HepG2 (cell line): ENCODE measurements around the gene METTL1. TPM values are rescaled to one million over a fixed set of nuclear protein-coding genes. Genes with fewer than 3 reads are reported as not detected.

Experiments used
- CHCHD3 ChIP-seq: sonication (generic); formaldehyde crosslinking; IDR thresholded peaks from 2 replicates; pipeline ENCODE4 v1.8.0; 2022; ENCODE audit warnings: mild to moderate bottlenecking, missing genetic modification reagents, moderate library complexity
- ERF ChIP-seq: IDR thresholded peaks from 2 replicates; pipeline ENCODE4 v1.6.1; 2018; ENCODE audit warnings: missing biosample characterization, missing genetic modification reagents
- HDAC1 ChIP-seq: sonication (generic); formaldehyde crosslinking; IDR thresholded peaks from 2 replicates; pipeline ENCODE4 v1.5.1; 2020; ENCODE audit warnings: mild to moderate bottlenecking, missing genetic modification reagents
- IKZF4 ChIP-seq: sonication (generic); formaldehyde crosslinking; IDR thresholded peaks from 2 replicates; pipeline ENCODE4 v1.5.1; 2020; ENCODE audit warnings: borderline replicate concordance, mild to moderate bottlenecking, low read depth, missing genetic modification reagents; ENCODE audit errors: not compliant biosample characterization
- MIER2 ChIP-seq: IDR thresholded peaks from 2 replicates; pipeline ENCODE4 v1.6.1; 2016; ENCODE audit warnings: missing biosample characterization, missing genetic modification reagents
- MIXL1 ChIP-seq: IDR thresholded peaks from 2 replicates; pipeline ENCODE4 v1.6.1; 2016
- NR1H2 ChIP-seq: sonication (generic); formaldehyde crosslinking; IDR thresholded peaks from 2 replicates; pipeline ENCODE4 v1.8.1; 2022; ENCODE audit warnings: low read depth, missing genetic modification reagents, borderline replicate concordance
- YEATS2 ChIP-seq: sonication (generic); formaldehyde crosslinking; IDR thresholded peaks from 2 replicates; pipeline ENCODE4 v1.4.0; 2020; ENCODE audit warnings: missing genetic modification reagents, borderline replicate concordance
- ZBTB3 ChIP-seq: sonication (generic); formaldehyde crosslinking; IDR thresholded peaks from 2 replicates; pipeline ENCODE4 v1.4.0; 2020; ENCODE audit warnings: low read depth, mild to moderate bottlenecking, moderate library complexity, missing genetic modification reagents, borderline replicate concordance
- ZNF431 ChIP-seq: sonication (generic); formaldehyde crosslinking; IDR thresholded peaks from 2 replicates; pipeline ENCODE4 v1.9.0; 2022; ENCODE audit warnings: missing genetic modification reagents, low read depth, mild to moderate bottlenecking, borderline replicate concordance
- ZNF772 ChIP-seq: sonication (generic); formaldehyde crosslinking; IDR thresholded peaks from 2 replicates; pipeline ENCODE4 v1.5.0; 2020; ENCODE audit warnings: mild to moderate bottlenecking, missing genetic modification reagents
- polyA plus RNA-seq, 8 experiments: library from polyadenylated mRNA; depleted of rRNA in 3 of 8; stranded (reverse) in 7 of 8; unstranded in 1 of 8; fragments of >200 nt; fragmentation: Illumina TruSeq in 4 of 8; extraction: Trizol in 4 of 8; gene quantifications; 2 replicates each; pipeline versions ENCODE4 v1.2.1 to v1.2.3, GENCODE V29; 2011 to 2016; ENCODE audit warnings: low read depth in 4 of 8, missing spikeins in 1 of 8, mixed read lengths in 1 of 8; ENCODE audit not compliant: insufficient read depth in 1 of 8
- total RNA-seq, 5 experiments: library from RNA; depleted of rRNA; stranded (reverse); fragments of >200 nt; fragmentation: Illumina TruSeq; extraction: Trizol; gene quantifications; 2 replicates each; pipeline ENCODE4 v1.2.3, GENCODE V29; 2016; ENCODE audit warnings: low read depth in 1 of 5
- TF ChIP-seq, protein P1 (sequence below): sonication (generic); formaldehyde crosslinking; IDR thresholded peaks from 2 replicates; pipeline ENCODE4 v1.5.0; 2020; ENCODE audit warnings: missing genetic modification reagents
- TF ChIP-seq, protein P2 (sequence below): sonication (generic); formaldehyde crosslinking; IDR thresholded peaks from 2 replicates; pipeline ENCODE4 v1.4.0; 2020; ENCODE audit warnings: low read depth, mild to moderate bottlenecking, missing genetic modification reagents
- TF ChIP-seq, protein P3 (sequence below): IDR thresholded peaks from 2 replicates; pipeline ENCODE4 v1.6.1; 2016; ENCODE audit warnings: low read depth, control low read depth
- TF ChIP-seq, protein P4 (sequence below): sonication (generic); formaldehyde crosslinking; IDR thresholded peaks from 2 replicates; pipeline ENCODE4 v1.8.1; 2023; ENCODE audit warnings: mild to moderate bottlenecking, missing genetic modification reagents
- TF ChIP-seq, protein P5 (sequence below): sonication (generic); formaldehyde crosslinking; IDR thresholded peaks from 2 replicates; pipeline ENCODE4 v1.4.0; 2020; ENCODE audit warnings: missing genetic modification reagents
- TF ChIP-seq, protein P6 (sequence below): sonication (generic); formaldehyde crosslinking; IDR thresholded peaks from 2 replicates; pipeline ENCODE4 v1.8.1; 2023; ENCODE audit warnings: missing genetic modification reagents, inconsistent platforms, borderline replicate concordance
- TF ChIP-seq, protein P7 (sequence below): sonication (generic); formaldehyde crosslinking; IDR thresholded peaks from 2 replicates; pipeline ENCODE4 v1.5.1; 2020; ENCODE audit warnings: missing genetic modification reagents, mild to moderate bottlenecking, borderline replicate concordance

The METTL1 gene
- total and polyA plus RNA-seq, 2 of the 13 experiments (the other 11 are each of a cell fraction or from before 2014, with no cell fraction given), result 34.7 to 36.9 TPM

DNA sequence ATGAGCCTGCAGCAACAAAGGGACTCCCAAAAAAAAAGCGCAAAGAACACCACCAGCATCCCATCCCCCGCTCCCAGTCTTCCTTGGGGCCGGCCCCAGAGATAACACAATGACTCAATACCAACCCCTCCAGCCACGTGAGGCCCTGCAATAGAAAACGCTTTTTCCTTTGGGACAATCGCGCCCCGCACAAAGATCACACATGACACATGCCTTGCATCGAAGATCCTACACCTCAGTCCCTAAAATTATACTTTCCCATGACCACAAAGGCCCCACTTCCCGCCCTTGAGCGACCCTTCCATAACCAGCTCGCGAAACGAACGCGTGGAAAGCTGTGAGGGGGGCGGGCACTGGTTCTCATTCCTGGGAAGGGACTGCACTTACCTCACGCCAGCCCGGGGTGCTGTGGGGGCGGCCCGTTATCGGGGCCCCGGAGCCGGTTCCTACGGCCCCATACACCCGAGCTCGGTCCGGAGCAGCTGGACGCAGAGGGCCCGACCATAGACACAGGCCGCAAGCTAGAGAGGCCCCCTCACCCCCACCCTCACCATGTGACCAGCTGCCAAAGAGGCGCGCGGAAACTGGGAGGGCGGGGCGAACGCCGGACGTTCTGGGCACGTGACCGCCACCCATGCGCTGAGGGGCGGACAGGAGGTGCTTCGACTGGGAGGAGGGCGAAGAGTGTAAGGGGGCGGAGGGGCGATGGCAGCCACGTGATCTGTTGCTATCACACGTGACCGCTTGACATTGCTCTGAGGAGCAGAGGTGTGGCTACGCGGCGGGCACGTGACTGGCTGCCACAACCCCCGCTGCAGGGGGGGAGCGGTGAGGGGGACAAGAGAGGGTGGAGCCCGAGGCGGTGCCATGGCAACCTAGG lies 19.9 kb downstream of the METTL1 start, which contains the start of gene CDK4 (continued):
- TF ChIP-seq, protein P1, sequence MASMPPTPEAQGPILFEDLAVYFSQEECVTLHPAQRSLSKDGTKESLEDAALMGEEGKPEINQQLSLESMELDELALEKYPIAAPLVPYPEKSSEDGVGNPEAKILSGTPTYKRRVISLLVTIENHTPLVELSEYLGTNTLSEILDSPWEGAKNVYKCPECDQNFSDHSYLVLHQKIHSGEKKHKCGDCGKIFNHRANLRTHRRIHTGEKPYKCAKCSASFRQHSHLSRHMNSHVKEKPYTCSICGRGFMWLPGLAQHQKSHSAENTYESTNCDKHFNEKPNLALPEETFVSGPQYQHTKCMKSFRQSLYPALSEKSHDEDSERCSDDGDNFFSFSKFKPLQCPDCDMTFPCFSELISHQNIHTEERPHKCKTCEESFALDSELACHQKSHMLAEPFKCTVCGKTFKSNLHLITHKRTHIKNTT, result no peak
- TF ChIP-seq ZNF772 (peak; percentile 98), ZNF431 (peak; percentile 30; the same call in 1 of the 2 replicates), MIER2 (CRISPR knock-in tag) (0 out of 2 replicates have a peak, but pooled peaks have one; percentile 57), HDAC1 (CRISPR knock-in tag) (peak; percentile 98), NR1H2 (CRISPR knock-in tag) (no peak; the same call in 1 of the 2 replicates), ZBTB3 (CRISPR knock-in tag) (no peak), YEATS2 (peak; percentile 97), IKZF4 (peak; percentile 50), MIXL1 (peak; percentile 83), CHCHD3 (CRISPR knock-in tag) (no peak), ERF (CRISPR knock-in tag) (peak; percentile 92)
- TF ChIP-seq, protein P2, sequence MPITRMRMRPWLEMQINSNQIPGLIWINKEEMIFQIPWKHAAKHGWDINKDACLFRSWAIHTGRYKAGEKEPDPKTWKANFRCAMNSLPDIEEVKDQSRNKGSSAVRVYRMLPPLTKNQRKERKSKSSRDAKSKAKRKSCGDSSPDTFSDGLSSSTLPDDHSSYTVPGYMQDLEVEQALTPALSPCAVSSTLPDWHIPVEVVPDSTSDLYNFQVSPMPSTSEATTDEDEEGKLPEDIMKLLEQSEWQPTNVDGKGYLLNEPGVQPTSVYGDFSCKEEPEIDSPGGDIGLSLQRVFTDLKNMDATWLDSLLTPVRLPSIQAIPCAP, result no peak; the same call in 1 of the 2 replicates
- TF ChIP-seq, protein P3, sequence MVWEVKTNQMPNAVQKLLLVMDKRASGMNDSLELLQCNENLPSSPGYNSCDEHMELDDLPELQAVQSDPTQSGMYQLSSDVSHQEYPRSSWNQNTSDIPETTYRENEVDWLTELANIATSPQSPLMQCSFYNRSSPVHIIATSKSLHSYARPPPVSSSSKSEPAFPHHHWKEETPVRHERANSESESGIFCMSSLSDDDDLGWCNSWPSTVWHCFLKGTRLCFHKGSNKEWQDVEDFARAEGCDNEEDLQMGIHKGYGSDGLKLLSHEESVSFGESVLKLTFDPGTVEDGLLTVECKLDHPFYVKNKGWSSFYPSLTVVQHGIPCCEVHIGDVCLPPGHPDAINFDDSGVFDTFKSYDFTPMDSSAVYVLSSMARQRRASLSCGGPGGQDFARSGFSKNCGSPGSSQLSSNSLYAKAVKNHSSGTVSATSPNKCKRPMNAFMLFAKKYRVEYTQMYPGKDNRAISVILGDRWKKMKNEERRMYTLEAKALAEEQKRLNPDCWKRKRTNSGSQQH, result peak; percentile 83
- TF ChIP-seq, protein P4, sequence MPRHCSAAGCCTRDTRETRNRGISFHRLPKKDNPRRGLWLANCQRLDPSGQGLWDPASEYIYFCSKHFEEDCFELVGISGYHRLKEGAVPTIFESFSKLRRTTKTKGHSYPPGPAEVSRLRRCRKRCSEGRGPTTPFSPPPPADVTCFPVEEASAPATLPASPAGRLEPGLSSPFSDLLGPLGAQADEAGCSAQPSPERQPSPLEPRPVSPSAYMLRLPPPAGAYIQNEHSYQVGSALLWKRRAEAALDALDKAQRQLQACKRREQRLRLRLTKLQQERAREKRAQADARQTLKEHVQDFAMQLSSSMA, result peak; percentile 92
- TF ChIP-seq, protein P5, sequence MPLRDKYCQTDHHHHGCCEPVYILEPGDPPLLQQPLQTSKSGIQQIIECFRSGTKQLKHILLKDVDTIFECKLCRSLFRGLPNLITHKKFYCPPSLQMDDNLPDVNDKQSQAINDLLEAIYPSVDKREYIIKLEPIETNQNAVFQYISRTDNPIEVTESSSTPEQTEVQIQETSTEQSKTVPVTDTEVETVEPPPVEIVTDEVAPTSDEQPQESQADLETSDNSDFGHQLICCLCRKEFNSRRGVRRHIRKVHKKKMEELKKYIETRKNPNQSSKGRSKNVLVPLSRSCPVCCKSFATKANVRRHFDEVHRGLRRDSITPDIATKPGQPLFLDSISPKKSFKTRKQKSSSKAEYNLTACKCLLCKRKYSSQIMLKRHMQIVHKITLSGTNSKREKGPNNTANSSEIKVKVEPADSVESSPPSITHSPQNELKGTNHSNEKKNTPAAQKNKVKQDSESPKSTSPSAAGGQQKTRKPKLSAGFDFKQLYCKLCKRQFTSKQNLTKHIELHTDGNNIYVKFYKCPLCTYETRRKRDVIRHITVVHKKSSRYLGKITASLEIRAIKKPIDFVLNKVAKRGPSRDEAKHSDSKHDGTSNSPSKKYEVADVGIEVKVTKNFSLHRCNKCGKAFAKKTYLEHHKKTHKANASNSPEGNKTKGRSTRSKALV (CRISPR knock-in tag), result no peak; the same call in 1 of the 2 replicates
- TF ChIP-seq, protein P6, sequence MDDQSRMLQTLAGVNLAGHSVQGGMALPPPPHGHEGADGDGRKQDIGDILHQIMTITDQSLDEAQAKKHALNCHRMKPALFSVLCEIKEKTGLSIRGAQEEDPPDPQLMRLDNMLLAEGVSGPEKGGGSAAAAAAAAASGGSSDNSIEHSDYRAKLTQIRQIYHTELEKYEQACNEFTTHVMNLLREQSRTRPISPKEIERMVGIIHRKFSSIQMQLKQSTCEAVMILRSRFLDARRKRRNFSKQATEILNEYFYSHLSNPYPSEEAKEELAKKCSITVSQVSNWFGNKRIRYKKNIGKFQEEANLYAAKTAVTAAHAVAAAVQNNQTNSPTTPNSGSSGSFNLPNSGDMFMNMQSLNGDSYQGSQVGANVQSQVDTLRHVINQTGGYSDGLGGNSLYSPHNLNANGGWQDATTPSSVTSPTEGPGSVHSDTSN (CRISPR knock-in tag), result peak; percentile 50; the same call in 1 of the 2 replicates
- TF ChIP-seq, protein P7, sequence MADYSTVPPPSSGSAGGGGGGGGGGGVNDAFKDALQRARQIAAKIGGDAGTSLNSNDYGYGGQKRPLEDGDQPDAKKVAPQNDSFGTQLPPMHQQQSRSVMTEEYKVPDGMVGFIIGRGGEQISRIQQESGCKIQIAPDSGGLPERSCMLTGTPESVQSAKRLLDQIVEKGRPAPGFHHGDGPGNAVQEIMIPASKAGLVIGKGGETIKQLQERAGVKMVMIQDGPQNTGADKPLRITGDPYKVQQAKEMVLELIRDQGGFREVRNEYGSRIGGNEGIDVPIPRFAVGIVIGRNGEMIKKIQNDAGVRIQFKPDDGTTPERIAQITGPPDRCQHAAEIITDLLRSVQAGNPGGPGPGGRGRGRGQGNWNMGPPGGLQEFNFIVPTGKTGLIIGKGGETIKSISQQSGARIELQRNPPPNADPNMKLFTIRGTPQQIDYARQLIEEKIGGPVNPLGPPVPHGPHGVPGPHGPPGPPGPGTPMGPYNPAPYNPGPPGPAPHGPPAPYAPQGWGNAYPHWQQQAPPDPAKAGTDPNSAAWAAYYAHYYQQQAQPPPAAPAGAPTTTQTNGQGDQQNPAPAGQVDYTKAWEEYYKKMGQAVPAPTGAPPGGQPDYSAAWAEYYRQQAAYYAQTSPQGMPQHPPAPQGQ (CRISPR knock-in tag), result no peak
